Suprapubic skin (tissue), 4 donors: ENCODE data around the gene OR8B8.

ENCODE experiments used
- CTCF ChIP-seq, 2 donors: fragments of 200-600 bp in 1 of 2; fragments of 450-650 bp in 1 of 2; sonication (generic) in 1 of 2; IDR thresholded peaks; one replicate each; pipeline ENCODE4 v1.5.1; 2016 to 2019; ENCODE audit warnings: antibody characterized with exemption in 2 of 2, mild to moderate bottlenecking in 1 of 2, moderate library complexity in 1 of 2
- POLR2A ChIP-seq, 2 donors: fragments of 450-650 bp; IDR thresholded peaks; one replicate each; pipeline ENCODE4 v1.6.1; 2017; ENCODE audit warnings: antibody characterized with exemption in 2 of 2, mild to moderate bottlenecking in 2 of 2, moderate library complexity in 2 of 2
- POLR2AphosphoS5 ChIP-seq, 3 donors: sonication (generic); formaldehyde crosslinking; IDR thresholded peaks; one replicate each; pipeline ENCODE4 v1.6.1; 2017; ENCODE audit warnings: antibody characterized with exemption in 3 of 3

GRCh38 chr11:124445646-124446150 is at the start of gene OR8B8:
- TF ChIP-seq POLR2A (IDR thresholded peaks at IDR 0.05), result no peak
- no peak for TF ChIP-seq POLR2AphosphoS5 (IDR thresholded peaks at IDR 0.05)
- TF ChIP-seq CTCF (IDR thresholded peaks at IDR 0.05), result no peak
